Placental epithelial cell (primary cell): Measurements from ENCODE around the gene CCDC3. TPM values are rescaled to one million over a fixed set of nuclear protein-coding genes. Genes with fewer than 3 reads are reported as not detected.

Experiments
- small RNA-seq: library from RNA; depleted of rRNA; stranded (forward); fragments of <200 nt; gene quantifications from one replicate; pipeline ENCODE3, GENCODE V24; 2012
- total RNA-seq: library from RNA; depleted of rRNA; stranded (reverse); fragments of >200 nt; gene quantifications from 2 replicates; pipeline ENCODE4 v1.2.3, GENCODE V29; 2012

The CCDC3 gene
- total RNA-seq, result 0.11 and 0.39 TPM in 2 replicates

DNA sequence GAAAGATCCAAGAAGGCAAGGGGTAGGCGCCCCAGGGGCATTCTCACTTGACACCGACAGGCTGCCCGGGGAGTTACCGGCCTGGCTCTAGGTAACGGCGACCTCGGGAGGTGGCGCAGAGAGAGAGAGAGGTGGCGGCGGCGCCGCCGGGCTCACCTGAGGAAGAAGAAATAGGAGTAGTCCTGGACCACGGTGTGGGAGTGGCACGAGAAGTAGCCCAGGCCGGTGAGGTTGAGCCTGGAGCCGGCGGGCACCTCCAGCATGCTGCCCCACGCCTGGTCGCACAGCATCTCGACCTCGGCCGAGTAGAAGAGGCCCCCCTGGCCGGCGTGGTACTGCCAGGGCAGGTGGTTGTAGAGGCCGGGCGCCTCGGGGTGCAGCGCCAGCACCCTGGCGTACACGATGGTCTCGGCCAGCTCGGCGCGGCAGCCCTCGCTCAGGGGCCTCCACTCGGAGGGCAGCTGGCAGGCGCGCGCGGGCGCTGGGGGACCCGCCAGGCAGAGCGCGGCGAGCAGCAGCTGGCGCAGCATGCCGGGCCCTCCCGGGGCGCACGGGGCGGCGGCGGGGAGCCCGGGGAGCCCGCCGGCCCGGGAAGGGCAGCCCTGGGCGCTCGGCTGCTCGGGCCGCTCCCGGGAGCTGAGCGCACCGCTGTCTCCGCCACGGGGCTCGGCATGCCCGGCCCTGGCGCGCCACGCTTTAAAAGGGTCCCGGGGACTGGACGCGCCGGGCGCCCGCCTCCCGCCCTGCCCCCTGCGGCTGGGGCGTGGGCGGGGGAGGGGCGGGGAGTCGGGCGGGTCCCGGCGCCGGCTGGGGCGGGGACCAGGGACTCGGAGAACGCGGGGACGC lies at the start of gene CCDC3:
TSS of gene CCDC3 (minus strand) at position 673 of the 846 bp plus-strand sequence. CDS start at position 530, 143 bp downstream.

Small RNA genes within 50 kb of the gene (small RNA-seq; reads per million reads assigned to genes)
- gene RNA5SP300, result not detected

Other genes starting within 250 kb of the CCDC3 start
- 107 and 188 TPM in 2 replicates for gene OPTN, start 98.5 kb upstream of the CCDC3 start, total RNA-seq
- gene MCM10, start 159.8 kb upstream of the CCDC3 start, total RNA-seq, result 3.5 and 4.7 TPM in 2 replicates
- gene UCMA, start 232.7 kb upstream of the CCDC3 start, total RNA-seq, result not detected in 2 replicates